K562 (cell line): ENCODE measurements around the gene MRPL58. TPM values are rescaled to one million over a fixed set of nuclear protein-coding genes. Genes with fewer than 3 reads are reported as not detected.

Source experiments
- CEBPG ChIP-seq, 3 experiments: fragments of 200-800 bp in 1 of 3; sonication (Bioruptor generic) in 1 of 3; sonication (generic) in 1 of 3; formaldehyde crosslinking in 1 of 3; IDR thresholded peaks in 2 of 3; conservative IDR thresholded peaks in 1 of 3; 2 replicates each; pipeline versions ENCODE4 v1.6.1 to v1.8.0; 2016 to 2022; ENCODE audit warnings: missing compliant biosample characterization in 2 of 3, missing genetic modification characterization in 2 of 3, mild to moderate bottlenecking in 1 of 3, missing genetic modification reagents in 1 of 3
- ETS1 ChIP-seq: conservative IDR thresholded peaks from 2 replicates; pipeline ENCODE4 v1.6.1; 2011; ENCODE audit warnings: low read depth, mild to moderate bottlenecking, low read length; ENCODE audit not compliant: control insufficient read depth
- HMGN3 ChIP-seq: IDR thresholded peaks from 2 replicates; pipeline ENCODE4 v1.6.1; 2011; ENCODE audit warnings: borderline replicate concordance, low read depth, mild to moderate bottlenecking, mixed read lengths, low read length; ENCODE audit not compliant: insufficient read length; ENCODE audit errors: extremely low read depth
- KDM1A ChIP-seq, 2 experiments: fragments of 450-650 bp; IDR thresholded peaks; 2 replicates each; pipeline ENCODE4 v1.6.1; 2016; ENCODE audit warnings: mild to moderate bottlenecking in 2 of 2
- KDM5B ChIP-seq: fragments of 200-600 bp; sonication (generic); IDR thresholded peaks from 2 replicates; pipeline ENCODE4 v1.6.1; 2012; ENCODE audit warnings: low read depth, mild to moderate bottlenecking, moderate library complexity, low read length, control low read depth, inconsistent platforms; ENCODE audit not compliant: insufficient replicate concordance
- KLF13 ChIP-seq: fragments of 450-650 bp; IDR thresholded peaks from 2 replicates; pipeline ENCODE4 v1.6.1; 2016; ENCODE audit warnings: missing genetic modification characterization, low read depth, mild to moderate bottlenecking, missing compliant biosample characterization, moderate library complexity, borderline replicate concordance
- MYC ChIP-seq, 2 experiments: fragments of 250-450 bp in 1 of 2; sonication (Bioruptor Pico) in 1 of 2; IDR thresholded peaks; 2 replicates each; pipeline versions ENCODE4 v1.5.1 to v1.6.1; 2012 to 2021; ENCODE audit warnings: low read depth in 2 of 2, borderline replicate concordance in 1 of 2, improper control_type of control experiment in 1 of 2, low read length in 1 of 2, mild to moderate bottlenecking in 1 of 2, moderate library complexity in 1 of 2
- SPI1 ChIP-seq: IDR thresholded peaks from 2 replicates; pipeline ENCODE4 v1.6.1; 2011; ENCODE audit warnings: low read depth, low read length, control low read depth, borderline replicate concordance
- U2AF2 ChIP-seq: fragments of 200-400 bp; formaldehyde crosslinking; optimal IDR thresholded peaks from 2 replicates; pipeline ENCODE3; 2017; ENCODE audit warnings: low read depth, mild to moderate bottlenecking, low read length
- ZBTB17 ChIP-seq: fragments of 450-650 bp; formaldehyde crosslinking; IDR thresholded peaks from 2 replicates; pipeline ENCODE4 v1.4.0; 2020; ENCODE audit warnings: mild to moderate bottlenecking
- ZBTB7A ChIP-seq: IDR thresholded peaks from 2 replicates; pipeline ENCODE4 v1.6.1; 2011; ENCODE audit warnings: low read depth, mild to moderate bottlenecking, low read length, moderate library complexity, borderline replicate concordance; ENCODE audit not compliant: control insufficient read depth
- ZNF224 ChIP-seq: sonication (generic); formaldehyde crosslinking; IDR thresholded peaks from 2 replicates; pipeline ENCODE4 v1.8.0; 2022; ENCODE audit warnings: mild to moderate bottlenecking, missing genetic modification reagents
- ZNF239 ChIP-seq: fragments of 250-450 bp; sonication (Bioruptor Pico); IDR thresholded peaks from 2 replicates; pipeline ENCODE4 v1.4.0; 2020; ENCODE audit warnings: mild to moderate bottlenecking
- ZNF436 ChIP-seq: fragments of 250-450, 450-650 bp; sonication (Bioruptor Pico); formaldehyde crosslinking; IDR thresholded peaks from 2 replicates; pipeline ENCODE4 v1.7.0; 2020; ENCODE audit warnings: mild to moderate bottlenecking
- polyA plus RNA-seq, 8 experiments: library from polyadenylated mRNA; depleted of rRNA in 4 of 8; stranded (reverse) in 5 of 8; unstranded in 3 of 8; fragments of >200 nt; fragmentation: Nextera tagmentation in 2 of 8; fragmentation: Illumina TruSeq in 1 of 8; extraction: Ambion mirVana in 2 of 8; extraction: Trizol in 1 of 8; gene quantifications; 2 replicates each; pipeline versions ENCODE4 v1.2.1 to v1.2.3, GENCODE V29; 2011 to 2014; ENCODE audit warnings: inconsistent platforms in 1 of 8, missing spikeins in 1 of 8
- total RNA-seq, 7 experiments: library from RNA; depleted of rRNA in 6 of 7; stranded (reverse); fragments of >200 nt in 6 of 7; fragmentation: Illumina TruSeq in 2 of 7; extraction: Trizol in 2 of 7; gene quantifications; 2 replicates each; pipeline versions ENCODE4 v1.2.1 to v1.2.3, GENCODE V29; 2011 to 2021; ENCODE audit warnings: low replicate concordance in 1 of 7
- TF ChIP-seq, protein P1 (sequence below): IDR thresholded peaks from 3 replicates; pipeline ENCODE4 v1.6.1; 2011; ENCODE audit warnings: borderline replicate concordance, mild to moderate bottlenecking, moderate library complexity; ENCODE audit not compliant: insufficient read length; ENCODE audit errors: extremely low read depth
- TF ChIP-seq, protein P2 (sequence below): sonication (generic); formaldehyde crosslinking; IDR thresholded peaks from 2 replicates; pipeline ENCODE4 v1.8.1; 2023; ENCODE audit warnings: missing genetic modification reagents, mild to moderate bottlenecking, borderline replicate concordance

Gene MRPL58
- total and polyA plus RNA-seq, 9 of the 15 experiments (the other 6 are each of a cell fraction or from before 2014, with no cell fraction given): 30.8 to 107 (median 72.4) TPM

DNA sequence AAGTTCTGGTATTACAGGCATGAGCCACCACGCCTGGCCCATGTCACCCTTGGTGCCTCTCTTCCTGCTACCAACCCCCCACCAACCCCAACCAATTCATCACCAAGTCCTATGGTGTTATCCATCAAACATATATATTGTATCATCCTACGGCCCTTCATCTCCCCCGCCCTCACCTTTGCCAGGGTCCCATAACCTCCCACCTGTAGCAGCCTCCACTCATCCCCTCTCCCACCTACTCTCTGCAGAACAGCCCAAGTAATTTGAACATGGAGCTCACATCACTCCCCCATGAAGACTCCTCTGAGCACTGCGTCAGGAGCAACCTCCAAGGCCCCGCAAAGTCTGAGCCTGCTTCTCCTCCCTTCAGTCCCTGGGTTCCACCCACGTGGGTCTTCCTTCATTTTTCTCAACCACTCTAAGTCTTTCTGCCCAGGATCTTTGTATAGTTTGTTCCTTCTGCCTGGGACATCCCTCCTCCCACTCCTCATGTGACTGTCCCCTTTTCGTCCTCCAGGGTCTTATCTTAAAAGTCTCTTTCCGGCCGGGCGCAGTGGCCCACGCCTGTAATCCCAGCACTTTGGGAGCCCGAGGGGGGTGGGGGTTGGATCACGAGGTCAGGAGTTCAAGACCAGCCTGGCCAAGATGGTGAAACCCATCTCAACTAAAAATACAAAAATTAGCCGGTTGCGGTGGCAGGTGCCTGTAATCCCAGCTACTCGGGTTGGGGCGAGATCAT lies 32.9 kb upstream of the MRPL58 start (continued):
- TF ChIP-seq, protein P1, sequence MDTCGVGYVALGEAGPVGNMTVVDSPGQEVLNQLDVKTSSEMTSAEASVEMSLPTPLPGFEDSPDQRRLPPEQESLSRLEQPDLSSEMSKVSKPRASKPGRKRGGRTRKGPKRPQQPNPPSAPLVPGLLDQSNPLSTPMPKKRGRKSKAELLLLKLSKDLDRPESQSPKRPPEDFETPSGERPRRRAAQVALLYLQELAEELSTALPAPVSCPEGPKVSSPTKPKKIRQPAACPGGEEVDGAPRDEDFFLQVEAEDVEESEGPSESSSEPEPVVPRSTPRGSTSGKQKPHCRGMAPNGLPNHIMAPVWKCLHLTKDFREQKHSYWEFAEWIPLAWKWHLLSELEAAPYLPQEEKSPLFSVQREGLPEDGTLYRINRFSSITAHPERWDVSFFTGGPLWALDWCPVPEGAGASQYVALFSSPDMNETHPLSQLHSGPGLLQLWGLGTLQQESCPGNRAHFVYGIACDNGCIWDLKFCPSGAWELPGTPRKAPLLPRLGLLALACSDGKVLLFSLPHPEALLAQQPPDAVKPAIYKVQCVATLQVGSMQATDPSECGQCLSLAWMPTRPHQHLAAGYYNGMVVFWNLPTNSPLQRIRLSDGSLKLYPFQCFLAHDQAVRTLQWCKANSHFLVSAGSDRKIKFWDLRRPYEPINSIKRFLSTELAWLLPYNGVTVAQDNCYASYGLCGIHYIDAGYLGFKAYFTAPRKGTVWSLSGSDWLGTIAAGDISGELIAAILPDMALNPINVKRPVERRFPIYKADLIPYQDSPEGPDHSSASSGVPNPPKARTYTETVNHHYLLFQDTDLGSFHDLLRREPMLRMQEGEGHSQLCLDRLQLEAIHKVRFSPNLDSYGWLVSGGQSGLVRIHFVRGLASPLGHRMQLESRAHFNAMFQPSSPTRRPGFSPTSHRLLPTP: peak; percentile 61
- TF ChIP-seq ZNF224 (CRISPR knock-in tag) (no peak), ETS1 (no peak), KDM5B (no peak), SPI1 (no peak), ZNF239 (no peak), ZBTB17 (CRISPR knock-in tag) (no peak), MYC (IDR thresholded peaks at IDR 0.05; ENCODE audit: low read depth, low read length) (no peak), MYC (CRISPR knock-in tag; IDR thresholded peaks at IDR 0.05; ENCODE audit: borderline replicate concordance, low read depth) (peak; percentile 60; the same call in 1 of the 2 replicates), CEBPG (CRISPR knock-in tag; IDR thresholded peaks at IDR 0.05) (no peak), CEBPG (tag; conservative IDR thresholded peaks at IDR 0.05 in 1 of 2, IDR thresholded peaks at IDR 0.05 in 1 of 2) (no peak), KDM1A (IDR thresholded peaks at IDR 0.05) (peak; percentile 82 to 91), ZBTB7A (0 out of 2 replicates have a peak, but pooled peaks have one; percentile 17), KLF13 (tag) (no peak), ZNF436 (CRISPR knock-in tag) (no peak), HMGN3 (no peak), U2AF2 (no peak)
- TF ChIP-seq, protein P2, sequence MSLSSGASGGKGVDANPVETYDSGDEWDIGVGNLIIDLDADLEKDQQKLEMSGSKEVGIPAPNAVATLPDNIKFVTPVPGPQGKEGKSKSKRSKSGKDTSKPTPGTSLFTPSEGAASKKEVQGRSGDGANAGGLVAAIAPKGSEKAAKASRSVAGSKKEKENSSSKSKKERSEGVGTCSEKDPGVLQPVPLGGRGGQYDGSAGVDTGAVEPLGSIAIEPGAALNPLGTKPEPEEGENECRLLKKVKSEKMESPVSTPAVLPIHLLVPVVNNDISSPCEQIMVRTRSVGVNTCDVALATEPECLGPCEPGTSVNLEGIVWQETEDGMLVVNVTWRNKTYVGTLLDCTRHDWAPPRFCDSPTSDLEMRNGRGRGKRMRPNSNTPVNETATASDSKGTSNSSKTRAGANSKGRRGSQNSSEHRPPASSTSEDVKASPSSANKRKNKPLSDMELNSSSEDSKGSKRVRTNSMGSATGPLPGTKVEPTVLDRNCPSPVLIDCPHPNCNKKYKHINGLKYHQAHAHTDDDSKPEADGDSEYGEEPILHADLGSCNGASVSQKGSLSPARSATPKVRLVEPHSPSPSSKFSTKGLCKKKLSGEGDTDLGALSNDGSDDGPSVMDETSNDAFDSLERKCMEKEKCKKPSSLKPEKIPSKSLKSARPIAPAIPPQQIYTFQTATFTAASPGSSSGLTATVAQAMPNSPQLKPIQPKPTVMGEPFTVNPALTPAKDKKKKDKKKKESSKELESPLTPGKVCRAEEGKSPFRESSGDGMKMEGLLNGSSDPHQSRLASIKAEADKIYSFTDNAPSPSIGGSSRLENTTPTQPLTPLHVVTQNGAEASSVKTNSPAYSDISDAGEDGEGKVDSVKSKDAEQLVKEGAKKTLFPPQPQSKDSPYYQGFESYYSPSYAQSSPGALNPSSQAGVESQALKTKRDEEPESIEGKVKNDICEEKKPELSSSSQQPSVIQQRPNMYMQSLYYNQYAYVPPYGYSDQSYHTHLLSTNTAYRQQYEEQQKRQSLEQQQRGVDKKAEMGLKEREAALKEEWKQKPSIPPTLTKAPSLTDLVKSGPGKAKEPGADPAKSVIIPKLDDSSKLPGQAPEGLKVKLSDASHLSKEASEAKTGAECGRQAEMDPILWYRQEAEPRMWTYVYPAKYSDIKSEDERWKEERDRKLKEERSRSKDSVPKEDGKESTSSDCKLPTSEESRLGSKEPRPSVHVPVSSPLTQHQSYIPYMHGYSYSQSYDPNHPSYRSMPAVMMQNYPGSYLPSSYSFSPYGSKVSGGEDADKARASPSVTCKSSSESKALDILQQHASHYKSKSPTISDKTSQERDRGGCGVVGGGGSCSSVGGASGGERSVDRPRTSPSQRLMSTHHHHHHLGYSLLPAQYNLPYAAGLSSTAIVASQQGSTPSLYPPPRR (CRISPR knock-in tag): no peak
